IMR-90 (cell line): ENCODE data around the gene SUN5. TPM values are rescaled to one million over a fixed set of nuclear protein-coding genes. Genes with fewer than 3 reads are reported as not detected.

Experiments
- ATAC-seq: fragments of 200-7000 bp; cut with Tn5 transposase; 2 replicates; pipeline ENCODE4 v1.9.1; 2020; ENCODE audit warnings: low read depth, mild to moderate bottlenecking, moderate library complexity
- BruUV-seq: library from RNA; stranded (reverse); fragments of 400-500 nt; replicated peaks from 2 replicates; lab custom pipeline; 2021; lab: Mats Ljungman, UMichigan
- CTCF ChIA-PET: fragments of 300-600 bp; formaldehyde crosslinking; extraction: SDS; loops from one replicate; lab custom pipeline; 2021; ENCODE audit warnings: antibody characterized with exemption; lab: Yijun Ruan, JAX
- POLR2A ChIA-PET: fragments of 300-600 bp; sonication (Branson Sonifier 250); formaldehyde crosslinking; loops from one replicate; lab custom pipeline; 2022; ENCODE audit warnings: antibody characterized with exemption; ENCODE audit not compliant: unreplicated experiment; lab: Charles Lee
- DNase-seq: peaks from one replicate; pipeline ENCODE4 v3.0.0; 2013
- H2AFZ ChIP-seq: replicated peaks from 2 replicates; pipeline ENCODE3; 2013; ENCODE audit warnings: low read length, mild to moderate bottlenecking; ENCODE audit not compliant: poor library complexity
- H2AK5ac ChIP-seq: 2 replicates; pipeline ENCODE4 v1.6.1; 2013; ENCODE audit warnings: low read depth, low read length, inconsistent platforms
- H2AK9ac ChIP-seq: replicated peaks from 2 replicates; pipeline ENCODE3; 2013; ENCODE audit warnings: mild to moderate bottlenecking, low read depth, low read length, moderate library complexity; ENCODE audit not compliant: poor library complexity
- H2BK120ac ChIP-seq: 2 replicates; pipeline ENCODE4 v1.6.1; 2013; ENCODE audit warnings: low read depth, low read length, inconsistent platforms
- H2BK15ac ChIP-seq: 3 replicates; pipeline ENCODE4 v1.6.1; 2013; ENCODE audit warnings: low read depth, low read length, inconsistent platforms
- H2BK20ac ChIP-seq: 2 replicates; pipeline ENCODE4 v1.6.1; 2013; ENCODE audit warnings: low read depth, mild to moderate bottlenecking, inconsistent platforms, low read length, moderate library complexity
- H2BK5ac ChIP-seq: 2 replicates; pipeline ENCODE4 v1.6.1; 2013; ENCODE audit warnings: mild to moderate bottlenecking, low read depth, low read length, inconsistent platforms; ENCODE audit not compliant: poor library complexity, severe bottlenecking
- H3K14ac ChIP-seq: replicated peaks from 2 replicates; pipeline ENCODE4 v1.6.1; 2013; ENCODE audit warnings: low read depth, low read length, inconsistent platforms
- H3K18ac ChIP-seq: 2 replicates; pipeline ENCODE4 v1.6.1; 2013; ENCODE audit warnings: low read depth, low read length, control low read depth
- H3K23ac ChIP-seq: 2 replicates; pipeline ENCODE4 v1.6.1; 2013; ENCODE audit warnings: low read depth, low read length, inconsistent platforms
- H3K27ac ChIP-seq: 2 replicates; pipeline ENCODE4 v1.5.1; 2013; ENCODE audit warnings: mild to moderate bottlenecking, control low read depth, low read length; ENCODE audit not compliant: insufficient read depth
- H3K27me3 ChIP-seq: 2 replicates; pipeline ENCODE4 v1.6.1; 2013; ENCODE audit warnings: low read length; ENCODE audit not compliant: control insufficient read depth, insufficient read depth
- H3K36me3 ChIP-seq: 2 replicates; pipeline ENCODE4 v1.6.1; 2013; ENCODE audit warnings: low read length, mixed read lengths; ENCODE audit not compliant: control insufficient read depth, insufficient read depth
- H3K4ac ChIP-seq: 2 replicates; pipeline ENCODE4 v1.6.1; 2013; ENCODE audit warnings: low read depth, low read length, inconsistent platforms
- H3K4me1 ChIP-seq: 2 replicates; pipeline ENCODE4 v1.6.1; 2013; ENCODE audit warnings: low read length, mixed read lengths; ENCODE audit not compliant: control insufficient read depth, insufficient read depth
- H3K4me2 ChIP-seq: 2 replicates; pipeline ENCODE4 v1.6.1; 2013; ENCODE audit warnings: low read depth, mild to moderate bottlenecking, control low read depth, low read length, moderate library complexity
- H3K4me3 ChIP-seq: 2 replicates; pipeline ENCODE4 v1.5.1; 2013; ENCODE audit warnings: low read depth, mild to moderate bottlenecking, control low read depth, low read length, moderate library complexity; ENCODE audit not compliant: insufficient read depth
- H3K56ac ChIP-seq: 2 replicates; pipeline ENCODE4 v1.6.1; 2013; ENCODE audit warnings: low read length, inconsistent platforms; ENCODE audit not compliant: insufficient read depth; ENCODE audit errors: extremely low read depth
- H3K79me1 ChIP-seq, 2 experiments: 2 replicates each; pipeline ENCODE4 v1.6.1; 2013; ENCODE audit warnings: low read length in 2 of 2, inconsistent platforms in 1 of 2, low read depth in 1 of 2
- H3K9ac ChIP-seq: 2 replicates; pipeline ENCODE4 v1.6.1; 2013; ENCODE audit warnings: low read depth, low read length, control low read depth
- H3K9me1 ChIP-seq: 2 replicates; pipeline ENCODE4 v1.6.1; 2013; ENCODE audit warnings: low read length, inconsistent platforms; ENCODE audit not compliant: insufficient read depth
- H3K9me3 ChIP-seq: 2 replicates; pipeline ENCODE4 v1.6.1; 2013; ENCODE audit warnings: low read length; ENCODE audit not compliant: control insufficient read depth, insufficient read depth
- H4K20me1 ChIP-seq: 2 replicates; pipeline ENCODE4 v1.6.1; 2013; ENCODE audit warnings: low read length, inconsistent platforms; ENCODE audit not compliant: insufficient read depth
- H4K5ac ChIP-seq: 2 replicates; pipeline ENCODE4 v1.6.1; 2013; ENCODE audit warnings: mild to moderate bottlenecking, low read depth, low read length, control low read depth
- H4K8ac ChIP-seq, 2 experiments: 2 replicates each; pipeline ENCODE4 v1.6.1; 2013; ENCODE audit warnings: low read depth in 2 of 2, low read length in 2 of 2, control low read depth in 1 of 2, inconsistent platforms in 1 of 2
- H4K91ac ChIP-seq: 2 replicates; pipeline ENCODE4 v1.6.1; 2013; ENCODE audit warnings: low read depth, low read length, inconsistent platforms; ENCODE audit not compliant: insufficient read depth
- CEBPB ChIP-seq: IDR thresholded peaks from 2 replicates; pipeline ENCODE4 v1.6.1; 2012; ENCODE audit warnings: low read depth, low read length, improper control_type of control experiment
- CHD1 ChIP-seq: IDR thresholded peaks from 2 replicates; pipeline ENCODE4 v1.6.1; 2012; ENCODE audit warnings: low read depth, low read length, improper control_type of control experiment
- MAFK ChIP-seq: IDR thresholded peaks from 2 replicates; pipeline ENCODE4 v1.6.1; 2012; ENCODE audit warnings: low read depth, low read length, improper control_type of control experiment
- MAZ ChIP-seq: IDR thresholded peaks from 2 replicates; pipeline ENCODE4 v1.6.1; 2012; ENCODE audit warnings: low read depth, mild to moderate bottlenecking, low read length, improper control_type of control experiment, moderate library complexity, borderline replicate concordance
- MXI1 ChIP-seq: IDR thresholded peaks from 2 replicates; pipeline ENCODE4 v1.6.1; 2012; ENCODE audit warnings: low read depth, mild to moderate bottlenecking, low read length, moderate library complexity, borderline replicate concordance
- USF2 ChIP-seq: fragments of 150-350 bp; IDR thresholded peaks from 2 replicates; pipeline ENCODE4 v1.6.1; 2017; ENCODE audit warnings: mild to moderate bottlenecking, antibody characterized with exemption, low read length, low read depth
- WGBS, 2 experiments: methylation state at CpG; one replicate each; pipeline versions ENCODE4 v1.1.5 to v1.1.7; 2013; ENCODE audit warnings: missing lambda C conversion rate in 2 of 2; ENCODE audit not compliant: insufficient read length in 1 of 2; ENCODE audit errors: extremely low coverage in 2 of 2; 5-methylcytosine and 5-hydroxymethylcytosine counted together
- dilution Hi-C: fragments of 300-500 bp; cut with HindIII; formaldehyde crosslinking; loops from one replicate; pipeline ENCODE4 v1.14.3; 2018; ENCODE audit warnings: low sequenced_read_pairs; ENCODE audit not compliant: unreplicated experiment
- in situ Hi-C: fragments of 300-500 bp; cut with MboI; formaldehyde crosslinking; loops from 3 replicates; pipeline ENCODE4 v1.14.3; 2019; ENCODE audit warnings: low sequenced_read_pairs, inconsistent platforms, mixed read lengths
- intact Hi-C: fragments of 100-400 bp; cut with micrococcal nuclease; formaldehyde crosslinking; loops from 2 replicates; pipeline ENCODE4 v1.10.0; 2022
- polyA plus RNA-seq, 3 experiments: library from polyadenylated mRNA; depleted of rRNA; stranded (reverse); fragments of >200 nt; gene quantifications; 2 replicates each; pipeline ENCODE4 v1.2.3, GENCODE V29; 2012; ENCODE audit warnings: low replicate concordance in 1 of 3
- total RNA-seq: library from RNA; depleted of rRNA; stranded (reverse); fragments of >200 nt; gene quantifications from 2 replicates; pipeline ENCODE4 v1.2.3, GENCODE V29; 2012

The SUN5 gene
- total and polyA plus RNA-seq, 2 of the 4 experiments (the other 2 are of a cell fraction), result not detected

DNA sequence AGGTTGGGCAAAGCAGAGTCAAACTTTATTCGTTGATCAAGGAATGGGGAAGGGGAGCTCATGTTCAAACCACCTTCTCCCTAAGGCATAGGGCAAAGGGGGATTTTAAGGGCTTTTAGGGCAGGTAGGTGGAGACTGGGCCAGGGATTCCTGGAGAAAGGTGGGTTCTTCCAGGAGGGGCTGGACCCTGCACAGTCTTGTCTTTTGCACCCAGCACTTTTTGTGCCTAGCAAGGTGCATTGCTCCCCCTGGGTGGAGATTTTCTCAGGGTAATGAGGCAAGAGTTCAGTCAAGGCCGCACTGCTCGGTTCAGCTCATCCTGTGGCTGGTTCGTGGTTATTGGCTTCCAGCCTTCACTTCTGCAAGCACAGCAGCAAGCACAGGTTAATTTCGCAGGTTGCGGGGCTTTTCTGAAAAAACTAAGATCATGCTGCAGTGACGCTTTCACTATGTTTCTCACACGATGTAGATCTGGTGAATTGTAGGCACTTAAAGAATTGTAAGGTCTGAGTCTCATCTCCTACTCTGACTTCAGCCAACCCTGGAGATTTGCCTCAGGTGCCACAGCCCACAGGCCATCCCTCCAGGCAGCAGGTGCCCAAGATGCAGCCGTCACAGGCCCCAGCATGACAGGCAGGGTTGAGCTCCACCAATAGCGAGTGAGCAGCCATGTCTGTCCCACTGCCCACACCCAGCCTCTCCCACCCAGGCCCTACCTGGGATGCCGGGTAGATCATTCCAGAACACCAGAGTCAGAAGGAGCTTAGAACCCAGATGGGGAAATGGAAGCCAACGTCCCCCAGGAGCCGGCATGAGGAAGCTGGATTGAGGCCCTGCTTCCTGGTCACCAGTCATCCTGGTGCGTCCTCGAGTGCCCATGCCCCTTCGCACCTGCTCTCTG is 37.1 kb downstream of the SUN5 start:
- Histone ChIP-seq H2AK9ac (no peak overlapping the region), H3K14ac (no peak overlapping the region), H3K56ac (no peak overlapping the region), H4K20me1 (no peaks in the 10 kb centered on the region), H3K18ac (no peak overlapping the region), H3K9me1 (no peaks in the 10 kb centered on the region), H2AFZ (no peak overlapping the region), H2BK5ac (no peak overlapping the region), H3K23ac (no peak overlapping the region), H3K4me3 (no peak overlapping the region), H3K4me2 (no peak overlapping the region), H4K8ac (no peak overlapping the region), H2BK20ac (no peak overlapping the region), H4K91ac (no peak overlapping the region), H2AK5ac (no peak overlapping the region), H3K27me3 (peaks cover 15% of the 10 kb centered on the region), H3K36me3 (no peaks in the 10 kb centered on the region), H3K9ac (no peak overlapping the region), H3K4me1 (no peaks in the 10 kb centered on the region), H4K5ac (no peak overlapping the region), H2BK15ac (no peak overlapping the region), H3K27ac (no peak overlapping the region), H3K9me3 (no peaks in the 10 kb centered on the region), H2BK120ac (no peak overlapping the region), H3K79me1 (no peaks in the 10 kb centered on the region), H3K4ac (no peak overlapping the region)
- in situ Hi-C loops, result no loop called here
- intact Hi-C loops, result no loop called here
- WGBS, 2 experiments, result 90% methylated on average over 2 of the region's 16 CpGs; no CpG with 5 or more reads in 1 of the 2 experiments
- ATAC-seq, result no peak
- ChIA-PET CTCF (no interaction called here), POLR2A (no interaction called here)
- TF ChIP-seq MAZ (no peak), USF2 (no peak), CHD1 (no peak), MAFK (no peak), MXI1 (no peak), CEBPB (no peak)
- DNase-seq, result no peak
- no TSS peak for BruUV-seq
- dilution Hi-C loops, result no loop called here
